ENCODE results near the gene SLC26A1.

DNA sequence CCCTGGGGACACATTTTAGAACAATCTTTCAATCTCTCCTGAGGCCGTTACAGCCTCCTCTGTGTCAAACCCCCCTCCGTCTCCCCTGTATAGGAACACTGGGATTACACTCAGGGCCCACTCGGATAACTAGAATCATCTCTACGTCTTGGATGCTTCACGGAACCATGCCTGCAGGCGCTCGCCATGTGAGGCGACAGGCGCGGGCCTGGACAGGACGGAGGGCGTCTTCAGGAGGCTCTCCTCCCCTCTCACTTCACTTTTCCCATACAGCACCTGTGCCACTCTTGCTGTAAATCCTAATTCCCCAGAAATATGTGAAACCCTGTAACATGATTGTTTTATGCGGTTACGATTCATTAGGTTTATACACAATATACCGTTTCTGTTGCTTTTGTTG, 10.4 kb downstream of the SLC26A1 start:
- TF ChIP-seq POLR2A (IDR thresholded peaks at IDR 0.05; ENCODE audit: low read depth, low read length): no peak
- TF ChIP-seq POLR2AphosphoS5 (IDR thresholded peaks at IDR 0.05; ENCODE audit: low read depth, low read length): no peak
